SK-N-SH (cell line): ENCODE results near the gene PGA5. TPM values are rescaled to one million over a fixed set of nuclear protein-coding genes. Genes with fewer than 3 reads are reported as not detected.

ENCODE experiments used
- CTCF ChIA-PET: fragments of 300-600, 350-600 bp; formaldehyde crosslinking; extraction: SDS; loops from one replicate; lab custom pipeline; 2021; lab: Yijun Ruan, JAX
- POLR2A ChIA-PET: fragments of 350-600 bp; sonication (Branson Sonifier 250); formaldehyde crosslinking; extraction: SDS; loops from one replicate; lab custom pipeline; 2020; ENCODE audit warnings: antibody characterized with exemption, inconsistent platforms; lab: Yijun Ruan, JAX
- DNase-seq: peaks from one replicate; pipeline ENCODE4 v3.0.0; 2012
- H2AFZ ChIP-seq: fragments of 200-600 bp; sonication (generic); 2 replicates; pipeline ENCODE4 v1.8.1; 2016; ENCODE audit warnings: antibody characterized with exemption, mild to moderate bottlenecking, low read depth
- H3F3A ChIP-seq: fragments of 200-600 bp; sonication (generic); replicated peaks from 2 replicates; pipeline ENCODE3; 2016; ENCODE audit warnings: antibody characterized with exemption, mild to moderate bottlenecking; ENCODE audit not compliant: insufficient read depth
- H3K27ac ChIP-seq, 2 experiments: fragments of 200-500 bp in 1 of 2; fragments of 200-600 bp in 1 of 2; sonication (Bioruptor generic) in 1 of 2; sonication (generic), shearing (Covaris generic) in 1 of 2; 2 replicates each; pipeline versions ENCODE4 v1.5.1 to v1.6.1; 2014 to 2016; ENCODE audit warnings: low read depth in 2 of 2, inconsistent platforms in 1 of 2, low read length in 1 of 2, mild to moderate bottlenecking in 1 of 2, mixed read lengths in 1 of 2
- H3K27me3 ChIP-seq: fragments of 200-600 bp; sonication (generic), shearing (Covaris generic); 2 replicates; pipeline ENCODE4 v1.6.1; 2016; ENCODE audit warnings: mixed run types; ENCODE audit not compliant: insufficient read depth
- H3K36me3 ChIP-seq, 2 experiments: fragments of 200-500 bp in 1 of 2; fragments of 200-600 bp in 1 of 2; sonication (Bioruptor generic) in 1 of 2; sonication (generic) in 1 of 2; replicated peaks in 1 of 2; 2 replicates each; pipeline versions ENCODE3 to v1.5.1; 2014 to 2016; ENCODE audit warnings: low read length in 1 of 2, mild to moderate bottlenecking in 1 of 2; ENCODE audit not compliant: insufficient read depth in 2 of 2, control insufficient read depth in 1 of 2
- H3K4me1 ChIP-seq, 2 experiments: fragments of 200-500 bp in 1 of 2; fragments of 200-600 bp in 1 of 2; sonication (Bioruptor generic) in 1 of 2; sonication (generic), shearing (Covaris generic) in 1 of 2; 2 replicates each; pipeline versions ENCODE4 v1.5.1 to v1.6.1; 2014 to 2016; ENCODE audit warnings: low read depth in 1 of 2, low read length in 1 of 2, mixed run types in 1 of 2; ENCODE audit not compliant: insufficient read depth in 2 of 2, control insufficient read depth in 1 of 2
- H3K4me2 ChIP-seq: fragments of 200-600 bp; sonication (generic), shearing (Covaris generic); 2 replicates; pipeline ENCODE4 v1.6.1; 2017; ENCODE audit warnings: mixed run types
- H3K4me3 ChIP-seq, 2 experiments: fragments of 200-500 bp in 1 of 2; fragments of 200-600 bp in 1 of 2; sonication (Bioruptor generic) in 1 of 2; sonication (generic), shearing (Covaris generic) in 1 of 2; 2 replicates each; pipeline versions ENCODE4 v1.5.1 to v1.8.1; 2014 to 2016; ENCODE audit warnings: low read depth in 2 of 2, inconsistent platforms in 1 of 2, low read length in 1 of 2, mild to moderate bottlenecking in 1 of 2, mixed read lengths in 1 of 2, moderate library complexity in 1 of 2
- H3K79me2 ChIP-seq: fragments of 200-600 bp; sonication (generic); 2 replicates; pipeline ENCODE4 v1.8.1; 2017; ENCODE audit warnings: mild to moderate bottlenecking; ENCODE audit not compliant: insufficient read depth
- H3K9ac ChIP-seq: fragments of 200-600 bp; sonication (generic); 2 replicates; pipeline ENCODE4 v1.6.1; 2017; ENCODE audit warnings: mixed run types
- H3K9me2 ChIP-seq: fragments of 200-600 bp; sonication (generic); 2 replicates; pipeline ENCODE4 v1.6.1; 2017; ENCODE audit warnings: mixed run types
- H3K9me3 ChIP-seq: fragments of 200-600 bp; sonication (generic); 2 replicates; pipeline ENCODE4 v1.6.1; 2017; ENCODE audit warnings: mixed run types, mild to moderate bottlenecking, moderate library complexity
- H4K20me1 ChIP-seq: fragments of 200-600 bp; sonication (generic); 2 replicates; pipeline ENCODE4 v1.6.1; 2017; ENCODE audit warnings: mild to moderate bottlenecking, mixed run types; ENCODE audit not compliant: insufficient read depth
- CHD2 ChIP-seq: fragments of 150-350 bp; IDR thresholded peaks from 2 replicates; pipeline ENCODE4 v1.6.1; 2018; ENCODE audit warnings: low read length; ENCODE audit not compliant: partially characterized antibody
- CTCF ChIP-seq: fragments of 200-600 bp; sonication (generic); IDR thresholded peaks from 2 replicates; pipeline ENCODE4 v1.6.1; 2017; ENCODE audit warnings: antibody characterized with exemption, mild to moderate bottlenecking, moderate library complexity
- FOSL2 ChIP-seq: IDR thresholded peaks from 2 replicates; pipeline ENCODE4 v1.4.0; 2012; ENCODE audit warnings: low read depth, mild to moderate bottlenecking, moderate library complexity, borderline replicate concordance
- FOXJ3 ChIP-seq: sonication (generic); formaldehyde crosslinking; IDR thresholded peaks from 2 replicates; pipeline ENCODE4 v1.5.1; 2020; ENCODE audit warnings: mild to moderate bottlenecking, missing genetic modification reagents
- GABPA ChIP-seq: IDR thresholded peaks from 2 replicates; pipeline ENCODE4 v1.4.0; 2012; ENCODE audit warnings: low read depth, mild to moderate bottlenecking
- GATA2 ChIP-seq: sonication (generic); formaldehyde crosslinking; IDR thresholded peaks from 2 replicates; pipeline ENCODE4 v1.5.0; 2020; ENCODE audit warnings: mild to moderate bottlenecking, missing genetic modification reagents
- MEF2A ChIP-seq: IDR thresholded peaks from 2 replicates; pipeline ENCODE4 v1.4.0; 2012; ENCODE audit warnings: low read depth, borderline replicate concordance
- MXI1 ChIP-seq: IDR thresholded peaks from 2 replicates; pipeline ENCODE4 v1.6.1; 2012; ENCODE audit warnings: mild to moderate bottlenecking, low read depth, low read length, improper control_type of control experiment
- NRF1 ChIP-seq: IDR thresholded peaks from 2 replicates; pipeline ENCODE4 v1.6.1; 2012; ENCODE audit warnings: low read depth, mild to moderate bottlenecking, low read length
- PBX3 ChIP-seq: IDR thresholded peaks from 2 replicates; pipeline ENCODE4; 2012
- TAF1 ChIP-seq: IDR thresholded peaks from 2 replicates; pipeline ENCODE4 v1.6.1; 2012; ENCODE audit warnings: low read depth, mild to moderate bottlenecking, low read length, moderate library complexity, borderline replicate concordance
- TCF12 ChIP-seq: IDR thresholded peaks from 2 replicates; pipeline ENCODE4 v1.4.0; 2012
- YY1 ChIP-seq: IDR thresholded peaks from 2 replicates; pipeline ENCODE4 v1.4.0; 2012; ENCODE audit warnings: low read depth, mild to moderate bottlenecking
- WGBS: methylation state at CpG from one replicate; pipeline ENCODE4 v1.1.6; 2017; ENCODE audit warnings: low lambda C conversion rate; 5-methylcytosine and 5-hydroxymethylcytosine counted together
- polyA plus RNA-seq, 3 experiments: library from polyadenylated mRNA; depleted of rRNA; stranded (reverse); fragments of >200 nt; gene quantifications; 2 replicates each; pipeline ENCODE4 v1.2.3, GENCODE V29; 2012
- TF ChIP-seq, protein P1 (sequence below): IDR thresholded peaks from 2 replicates; pipeline ENCODE4 v1.6.1; 2012; ENCODE audit warnings: mild to moderate bottlenecking, low read depth, low read length, moderate library complexity

PGA5 gene
- polyA plus RNA-seq, 1 of the 3 experiments (the other 2 are of a cell fraction): not detected

- no peak overlapping the region for H2AFZ ChIP-seq
- CTCF ChIA-PET: interaction anchor here (3.2 kb wide), 1 partner anchor 39 kb away, joined by 20 read pairs; no protein-coding TSS in a partner anchor
- no peaks in the 10 kb centered on the region for H3K27me3 ChIP-seq
- peaks cover 11 to 16% of the 10 kb centered on the region in 2 experiments; a peak in 2 of 4 replicates for H3K4me1 ChIP-seq
- H4K20me1 ChIP-seq: no peaks in the 10 kb centered on the region
- no peaks in the 10 kb centered on the region for H3K79me2 ChIP-seq
- no peak for DNase-seq
- no peak overlapping the region for H3K4me3 ChIP-seq
- WGBS: 94% methylated on average over 2 of the region's 2 CpGs
- H3F3A ChIP-seq: peaks cover 2% of the 10 kb centered on the region
- peaks cover 0 to under 1% of the 10 kb centered on the region in 2 experiments for H3K36me3 ChIP-seq
- POLR2A ChIA-PET: no interaction called here
- no peak overlapping the region for H3K4me2 ChIP-seq
- H3K27ac ChIP-seq: no peak overlapping the region
- H3K9me3 ChIP-seq: no peaks in the 10 kb centered on the region
- H3K9me2 ChIP-seq: no peaks in the 10 kb centered on the region
- TF ChIP-seq FOSL2 (no peak), GABPA (no peak), GATA2 (CRISPR knock-in tag) (no peak), MEF2A (no peak), TAF1 (no peak), TCF12 (no peak)
- TF ChIP-seq, protein P1, sequence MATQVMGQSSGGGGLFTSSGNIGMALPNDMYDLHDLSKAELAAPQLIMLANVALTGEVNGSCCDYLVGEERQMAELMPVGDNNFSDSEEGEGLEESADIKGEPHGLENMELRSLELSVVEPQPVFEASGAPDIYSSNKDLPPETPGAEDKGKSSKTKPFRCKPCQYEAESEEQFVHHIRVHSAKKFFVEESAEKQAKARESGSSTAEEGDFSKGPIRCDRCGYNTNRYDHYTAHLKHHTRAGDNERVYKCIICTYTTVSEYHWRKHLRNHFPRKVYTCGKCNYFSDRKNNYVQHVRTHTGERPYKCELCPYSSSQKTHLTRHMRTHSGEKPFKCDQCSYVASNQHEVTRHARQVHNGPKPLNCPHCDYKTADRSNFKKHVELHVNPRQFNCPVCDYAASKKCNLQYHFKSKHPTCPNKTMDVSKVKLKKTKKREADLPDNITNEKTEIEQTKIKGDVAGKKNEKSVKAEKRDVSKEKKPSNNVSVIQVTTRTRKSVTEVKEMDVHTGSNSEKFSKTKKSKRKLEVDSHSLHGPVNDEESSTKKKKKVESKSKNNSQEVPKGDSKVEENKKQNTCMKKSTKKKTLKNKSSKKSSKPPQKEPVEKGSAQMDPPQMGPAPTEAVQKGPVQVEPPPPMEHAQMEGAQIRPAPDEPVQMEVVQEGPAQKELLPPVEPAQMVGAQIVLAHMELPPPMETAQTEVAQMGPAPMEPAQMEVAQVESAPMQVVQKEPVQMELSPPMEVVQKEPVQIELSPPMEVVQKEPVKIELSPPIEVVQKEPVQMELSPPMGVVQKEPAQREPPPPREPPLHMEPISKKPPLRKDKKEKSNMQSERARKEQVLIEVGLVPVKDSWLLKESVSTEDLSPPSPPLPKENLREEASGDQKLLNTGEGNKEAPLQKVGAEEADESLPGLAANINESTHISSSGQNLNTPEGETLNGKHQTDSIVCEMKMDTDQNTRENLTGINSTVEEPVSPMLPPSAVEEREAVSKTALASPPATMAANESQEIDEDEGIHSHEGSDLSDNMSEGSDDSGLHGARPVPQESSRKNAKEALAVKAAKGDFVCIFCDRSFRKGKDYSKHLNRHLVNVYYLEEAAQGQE: no peak
- no peak overlapping the region for H3K9ac ChIP-seq
Measured at GRCh38 chr11:61292356-61292755, 51.4 kb downstream of the PGA5 start.

GRCh38 chr11:61293867-61294716 lies 53.1 kb downstream of the PGA5 start:
- 0 out of 2 replicates have a peak, but pooled peaks cover 6% of the 10 kb centered on the region for H4K20me1 ChIP-seq
- no peaks in the 10 kb centered on the region for H3K9me3 ChIP-seq
- H3F3A ChIP-seq: peaks cover 17% of the 10 kb centered on the region
- peak overlapping the region; percentile 97 for H3K4me2 ChIP-seq
- DNase-seq: peak; percentile 88
- H3K4me1 ChIP-seq: peaks cover 16 to 23% of the 10 kb centered on the region in 2 experiments; a peak in 2 of 4 replicates
- ChIA-PET POLR2A (interaction anchor here (1.3 kb wide), 1 partner anchor 68 kb away, joined by 7 read pairs; the partner anchor contains the start of genes CYB561A3 and TMEM138), CTCF (interaction anchor here (0.7 to 3.2 kb wide), 11 partner anchors 12 to 352 kb away, joined by 3 to 20 read pairs (median 3); no protein-coding TSS in a partner anchor)
- peak overlapping the region; percentile 69; the same call in 1 of the 2 replicates for H2AFZ ChIP-seq
- no peaks in the 10 kb centered on the region for H3K79me2 ChIP-seq
- H3K36me3 ChIP-seq: peaks cover 0 to 12% of the 10 kb centered on the region in 2 experiments
- WGBS: 6% methylated on average over 33 of the region's 60 CpGs
- peak overlapping the region; percentile 55 to 69 for H3K4me3 ChIP-seq
- H3K27ac ChIP-seq: peak overlapping the region in 1 of 2 experiments; percentile 58; a peak in 2 of 4 replicates
- no peaks in the 10 kb centered on the region for H3K27me3 ChIP-seq
- peak overlapping the region; percentile 58 for H3K9ac ChIP-seq
- H3K9me2 ChIP-seq: no peaks in the 10 kb centered on the region
- no peak for TF ChIP-seq FOXJ3 (CRISPR knock-in tag)
- TF ChIP-seq, protein P1: 0 out of 2 replicates have a peak, but pooled peaks have one; percentile 6
- peak; percentile 3 for TF ChIP-seq CHD2
- TF ChIP-seq YY1: no peak
- peak; percentile 90 for TF ChIP-seq MXI1
- TF ChIP-seq MEF2A: no peak
- TF ChIP-seq CTCF: no peak
- no peak for TF ChIP-seq NRF1
- no peak for TF ChIP-seq PBX3
